ENCODE data around the gene FOXE3. TPM values are rescaled to one million over a fixed set of nuclear protein-coding genes. Genes with fewer than 3 reads are reported as not detected.

Gene FOXE3
- total RNA-seq, 4 donors from 2014 or later: not detected

- Histone ChIP-seq H3K4me1 (peaks cover 0 to 5% (median 0%) of the 10 kb centered on the region in 4 donors), H3K9me3 (no peaks in the 10 kb centered on the region), H3K36me3 (no peaks in the 10 kb centered on the region), H3K27ac (replicated peaks in 1 of 4) (no peak overlapping the region), H3K4me3 (no peak overlapping the region), H3K27me3 (peaks cover 0 to 80% (median 8%) of the 10 kb centered on the region in 4 donors)
- TF ChIP-seq CTCF (IDR thresholded peaks at IDR 0.05) (no peak), EP300 (IDR thresholded peaks at IDR 0.05) (no peak), POLR2A (IDR thresholded peaks at IDR 0.05; ENCODE audit: low read depth) (no peak), POLR2AphosphoS5 (IDR thresholded peaks at IDR 0.05) (no peak)
- no peak for DNase-seq (ENCODE audit: extremely low spot score)
- 32% methylated on average over 3 of the region's 3 CpGs for WGBS
- intact Hi-C loops (cut with DNase I): no loop called here
Measured at GRCh38 chr1:47465605-47466004, 49.5 kb downstream of the FOXE3 start.

Other genes starting within 250 kb of the FOXE3 start
- gene PDZK1IP1, start 226.2 kb upstream of the FOXE3 start, total RNA-seq: 1 to 10 TPM in 1 of 4 donors, not detected in 3; 1.8 TPM
- gene TAL1, start 184.1 kb upstream of the FOXE3 start, total RNA-seq: 1 to 10 TPM; 2.5 to 4.8 (median 4.1) TPM
- 1 to 10 TPM in 1 of 4 donors, under 1 TPM in 3; 0.06 to 2.5 (median 0.78) TPM for gene STIL, start 102.1 kb upstream of the FOXE3 start, total RNA-seq
- 100 to 1,000 TPM in 3 of 4 donors, 10 to 100 TPM in 1; 94.6 to 167 (median 121) TPM for gene CMPK1, start 82.5 kb upstream of the FOXE3 start, total RNA-seq
- gene FOXD2, start 21.8 kb downstream of the FOXE3 start, total RNA-seq: under 1 TPM in 3 of 4 donors, not detected in 1; under 0.01 to 0.57 (median 0.19) TPM

All from esophagus muscularis mucosa (tissue), 4 donors.